Stimulated activated effector memory CD8-positive, alpha-beta T cell treated with anti-CD3 and anti-CD28 coated beads, Interleukin-12 subunit alpha, Interleukin-12 subunit beta, amount 100 ng/mL, for 72 hours (primary cell): ENCODE data around the gene NUDCD3.

Experiments
- ATAC-seq: fragments of 150-1000 bp; cut with Tn5 transposase; 2 replicates; pipeline ENCODE4 v1.10.0; 2021
- DNase-seq, 2 donors: peaks; one replicate each; pipeline ENCODE4 v3.0.0; 2021 to 2022; ENCODE audit warnings: low spot score in 2 of 2
- H3K27ac Mint-ChIP-seq: one replicate; pipeline ENCODE4 v1.8.0; 2022; ENCODE audit warnings: mild to moderate bottlenecking, mixed read lengths
- H3K36me3 Mint-ChIP-seq: one replicate; pipeline ENCODE4 v1.8.0; 2022; ENCODE audit warnings: mild to moderate bottlenecking, mixed read lengths
- H3K4me1 Mint-ChIP-seq: one replicate; pipeline ENCODE4 v1.8.0; 2022; ENCODE audit warnings: mixed read lengths
- H3K4me3 Mint-ChIP-seq: one replicate; pipeline ENCODE4 v1.8.0; 2022; ENCODE audit warnings: mild to moderate bottlenecking, mixed read lengths
- H3K9me3 Mint-ChIP-seq: one replicate; pipeline ENCODE4 v1.8.0; 2022; ENCODE audit warnings: mixed read lengths

The NUDCD3 gene

GRCh38 chr7:44382459-44383265, 107.8 kb downstream of the NUDCD3 start:
- H3K4me3 Mint-ChIP-seq = no peak overlapping the region
- DNase-seq (peak in 1 of 2 donors; percentile 43), ATAC-seq (no peak)
- H3K27ac Mint-ChIP-seq = peak overlapping the region; percentile 80
- no peaks in the 10 kb centered on the region for H3K9me3 Mint-ChIP-seq
- peaks cover 53% of the 10 kb centered on the region for H3K36me3 Mint-ChIP-seq
- peaks cover 21% of the 10 kb centered on the region for H3K4me1 Mint-ChIP-seq

GRCh38 chr7:44381494-44382220, 108.8 kb downstream of the NUDCD3 start:
- Mint-ChIP-seq H3K4me3 (no peak overlapping the region), H3K9me3 (no peaks in the 10 kb centered on the region), H3K36me3 (peaks cover 50% of the 10 kb centered on the region), H3K27ac (peak overlapping the region; percentile 80), H3K4me1 (peaks cover 31% of the 10 kb centered on the region)
- ATAC-seq (no peak), DNase-seq (peak in 1 of 2 donors; percentile 43)

- no peak overlapping the region for H3K4me3 Mint-ChIP-seq
These were observed 109.5 kb downstream of the NUDCD3 start for GRCh38 chr7:44380831-44381493.

GRCh38 chr7:44380189-44380830, 110.1 kb downstream of the NUDCD3 start:
- DNase-seq (peak in 1 of 2 donors; percentile 44), ATAC-seq (no peak)
- peaks cover 44% of the 10 kb centered on the region for H3K36me3 Mint-ChIP-seq
- H3K4me3 Mint-ChIP-seq = no peak overlapping the region
- no peaks in the 10 kb centered on the region for H3K9me3 Mint-ChIP-seq
- peak overlapping the region; percentile 80 for H3K27ac Mint-ChIP-seq
- peaks cover 33% of the 10 kb centered on the region for H3K4me1 Mint-ChIP-seq

More at GRCh38 chr7:44380831-44381493, 109.5 kb downstream of the NUDCD3 start:
- DNase-seq = peak in 1 of 2 donors; percentile 42
- no peak for ATAC-seq
- Mint-ChIP-seq H3K4me1 (peaks cover 33% of the 10 kb centered on the region), H3K27ac (peak overlapping the region; percentile 80), H3K9me3 (no peaks in the 10 kb centered on the region), H3K36me3 (peaks cover 48% of the 10 kb centered on the region)

GRCh38 chr7:44379366-44380188, 110.9 kb downstream of the NUDCD3 start:
- Mint-ChIP-seq H3K36me3 (peaks cover 41% of the 10 kb centered on the region), H3K4me3 (no peak overlapping the region), H3K27ac (peak overlapping the region; percentile 75), H3K4me1 (peaks cover 37% of the 10 kb centered on the region), H3K9me3 (no peaks in the 10 kb centered on the region)
- DNase-seq (peak in 1 of 2 donors; percentile 44), ATAC-seq (no peak)

GRCh38 chr7:44378744-44379143, 111.7 kb downstream of the NUDCD3 start:
- DNase-seq = peak in 1 of 2 donors; percentile 18
- Mint-ChIP-seq H3K36me3 (peaks cover 33% of the 10 kb centered on the region), H3K4me3 (no peak overlapping the region), H3K9me3 (no peaks in the 10 kb centered on the region), H3K27ac (peak overlapping the region; percentile 75), H3K4me1 (peaks cover 37% of the 10 kb centered on the region)
- ATAC-seq = no peak

GRCh38 chr7:44377681-44378421, 112.6 kb downstream of the NUDCD3 start:
- DNase-seq (no peak), ATAC-seq (no peak)
- no peak overlapping the region for H3K4me3 Mint-ChIP-seq
- peak overlapping the region; percentile 75 for H3K27ac Mint-ChIP-seq
- peaks cover 31% of the 10 kb centered on the region for H3K36me3 Mint-ChIP-seq
- H3K9me3 Mint-ChIP-seq = no peaks in the 10 kb centered on the region
- H3K4me1 Mint-ChIP-seq = peaks cover 42% of the 10 kb centered on the region

- H3K4me3 Mint-ChIP-seq = no peak overlapping the region
- no peak for DNase-seq
- no peak for ATAC-seq
- H3K9me3 Mint-ChIP-seq = no peaks in the 10 kb centered on the region
- peak overlapping the region; percentile 75 for H3K27ac Mint-ChIP-seq
- H3K4me1 Mint-ChIP-seq = peaks cover 42% of the 10 kb centered on the region
- H3K36me3 Mint-ChIP-seq = peaks cover 29% of the 10 kb centered on the region
These were observed 113.4 kb downstream of the NUDCD3 start for GRCh38 chr7:44377134-44377463.

- no peak for DNase-seq
- ATAC-seq = no peak
- H3K36me3 Mint-ChIP-seq = peaks cover 24% of the 10 kb centered on the region
- H3K4me1 Mint-ChIP-seq = peaks cover 42% of the 10 kb centered on the region
- peak overlapping the region; percentile 75 for H3K27ac Mint-ChIP-seq
- no peak overlapping the region for H3K4me3 Mint-ChIP-seq
- H3K9me3 Mint-ChIP-seq = no peaks in the 10 kb centered on the region
These were observed 113.9 kb downstream of the NUDCD3 start for GRCh38 chr7:44376429-44377133.

- Mint-ChIP-seq H3K4me3 (no peak overlapping the region), H3K27ac (peak overlapping the region; percentile 75), H3K36me3 (peaks cover 18% of the 10 kb centered on the region), H3K4me1 (peaks cover 39% of the 10 kb centered on the region), H3K9me3 (no peaks in the 10 kb centered on the region)
- no peak for ATAC-seq
- no peak for DNase-seq
These were observed 114.5 kb downstream of the NUDCD3 start for GRCh38 chr7:44375926-44376342.

GRCh38 chr7:44375236-44375699, 115.2 kb downstream of the NUDCD3 start:
- H3K9me3 Mint-ChIP-seq = no peaks in the 10 kb centered on the region
- ATAC-seq = peak; percentile 14
- H3K27ac Mint-ChIP-seq = peak overlapping the region; percentile 74
- DNase-seq = no peak
- H3K4me3 Mint-ChIP-seq = no peak overlapping the region
- H3K36me3 Mint-ChIP-seq = peaks cover 17% of the 10 kb centered on the region
- peaks cover 34% of the 10 kb centered on the region for H3K4me1 Mint-ChIP-seq

- ATAC-seq (no peak), DNase-seq (no peak)
- H3K4me3 Mint-ChIP-seq = no peak overlapping the region
- peaks cover 3% of the 10 kb centered on the region for H3K9me3 Mint-ChIP-seq
- H3K4me1 Mint-ChIP-seq = peaks cover 27% of the 10 kb centered on the region
- peaks cover 12% of the 10 kb centered on the region for H3K36me3 Mint-ChIP-seq
- peak overlapping the region; percentile 74 for H3K27ac Mint-ChIP-seq
These were observed 116.3 kb downstream of the NUDCD3 start for GRCh38 chr7:44374007-44374763.

- Mint-ChIP-seq H3K9me3 (peaks cover 6% of the 10 kb centered on the region), H3K4me3 (no peak overlapping the region), H3K4me1 (peaks cover 21% of the 10 kb centered on the region), H3K36me3 (peaks cover 12% of the 10 kb centered on the region), H3K27ac (no peak overlapping the region)
- no peak for DNase-seq
- ATAC-seq = no peak
These were observed 117.1 kb downstream of the NUDCD3 start for GRCh38 chr7:44373418-44373740.
